Activated effector memory CD4-positive, alpha-beta T cell treated with anti-CD3 and anti-CD28 coated beads, Interleukin-2, amount 50 U/mL, for 16 hours (primary cell): Measurements from ENCODE around the gene HAP1.

Experiments used
- DNase-seq: peaks from one replicate; pipeline ENCODE4 v3.0.0-alpha.2; 2020

HAP1 gene

DNA sequence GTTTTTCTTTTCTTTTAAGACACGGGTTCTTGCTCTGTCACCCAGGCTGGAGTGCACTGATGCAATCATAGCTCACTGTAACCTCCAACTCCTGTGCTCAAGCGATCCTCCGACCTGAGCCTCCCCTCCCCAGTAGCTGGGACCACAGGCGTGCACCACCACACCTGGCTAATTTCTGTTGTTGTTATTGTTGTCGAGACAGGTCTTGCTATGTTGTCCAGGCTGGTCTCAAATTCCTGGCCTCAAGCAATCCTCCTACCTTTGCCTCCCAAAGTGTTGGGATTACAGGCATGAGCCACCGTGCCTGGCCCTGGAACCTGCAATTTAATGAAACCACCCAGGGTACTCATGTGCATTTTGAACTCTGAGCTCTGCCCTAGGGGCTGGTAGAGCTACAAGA is 27.9 kb upstream of the HAP1 start:
- no peak for DNase-seq

GRCh38 chr17:41760878-41761277 is 26.4 kb upstream of the HAP1 start:
- DNase-seq = no peak

GRCh38 chr17:41758601-41759000 is 24.2 kb upstream of the HAP1 start:
- no peak for DNase-seq

- no peak for DNase-seq
Observed at GRCh38 chr17:41754066-41754465, 19.6 kb upstream of the HAP1 start.

DNA sequence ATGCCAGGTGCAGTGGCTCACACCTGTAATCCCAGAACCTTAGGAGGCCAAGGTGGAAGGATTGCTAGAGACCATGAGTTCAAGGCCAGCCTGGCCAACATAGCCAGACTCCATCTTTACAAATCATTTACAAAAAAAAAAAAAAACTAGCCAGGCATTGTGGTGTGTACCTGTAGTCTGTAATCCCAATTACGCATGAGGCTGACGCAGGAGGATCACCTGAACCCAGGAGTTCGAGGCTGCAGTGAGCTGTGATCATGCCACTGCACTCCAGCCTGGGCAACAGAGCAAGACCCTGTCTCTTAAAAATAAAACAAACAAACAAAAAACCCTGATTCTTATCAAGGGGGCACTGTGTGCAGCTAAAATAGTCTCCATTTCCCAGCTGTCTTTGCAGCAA is 16.8 kb upstream of the HAP1 start:
- no peak for DNase-seq

GRCh38 chr17:41750862-41751261 is 16.4 kb upstream of the HAP1 start:
- no peak for DNase-seq

DNA sequence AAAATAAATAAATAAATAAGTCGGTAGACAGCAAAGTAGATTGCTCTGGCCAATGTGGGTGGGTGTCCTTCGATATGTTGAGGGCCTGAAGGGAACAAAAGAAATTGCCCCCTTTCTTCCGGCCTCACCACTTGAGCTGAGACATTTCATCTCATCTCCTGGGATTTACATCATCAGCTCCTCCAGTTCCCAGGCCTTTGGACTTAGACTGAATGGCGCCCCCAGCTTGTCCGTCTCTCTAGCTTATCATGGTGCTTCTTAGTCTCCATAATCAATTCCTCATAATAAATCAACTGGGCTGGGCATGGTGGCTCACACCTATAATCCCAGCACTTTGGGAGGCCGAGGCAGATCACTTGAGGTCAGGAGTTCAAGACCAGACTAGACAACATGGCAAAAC is 13.8 kb upstream of the HAP1 start:
- DNase-seq = no peak

DNA sequence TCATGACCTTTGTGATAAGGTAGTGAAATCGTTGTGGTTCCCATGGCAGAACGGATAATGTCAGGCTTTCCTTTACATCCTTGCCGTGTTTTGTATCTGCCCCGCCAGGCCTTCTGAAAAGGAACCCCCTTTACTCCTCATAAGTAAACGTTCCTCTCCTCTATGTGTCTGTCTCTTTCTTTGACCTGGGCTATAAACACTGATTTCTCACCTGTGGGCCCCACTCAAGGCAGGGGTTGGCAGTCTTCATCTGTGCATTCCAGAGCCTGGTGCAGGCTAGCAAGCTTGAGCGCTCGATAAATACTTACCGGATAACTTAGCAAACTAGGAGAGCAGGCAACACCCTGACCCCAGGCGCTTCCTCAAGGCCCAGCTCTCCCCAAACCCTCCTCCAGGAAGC is 7.3 kb upstream of the HAP1 start:
- DNase-seq = no peak

GRCh38 chr17:41740506-41740905 is 6.1 kb upstream of the HAP1 start:
- DNase-seq = no peak

GRCh38 chr17:41739661-41740352 is 5.4 kb upstream of the HAP1 start:
- DNase-seq = no peak

DNA sequence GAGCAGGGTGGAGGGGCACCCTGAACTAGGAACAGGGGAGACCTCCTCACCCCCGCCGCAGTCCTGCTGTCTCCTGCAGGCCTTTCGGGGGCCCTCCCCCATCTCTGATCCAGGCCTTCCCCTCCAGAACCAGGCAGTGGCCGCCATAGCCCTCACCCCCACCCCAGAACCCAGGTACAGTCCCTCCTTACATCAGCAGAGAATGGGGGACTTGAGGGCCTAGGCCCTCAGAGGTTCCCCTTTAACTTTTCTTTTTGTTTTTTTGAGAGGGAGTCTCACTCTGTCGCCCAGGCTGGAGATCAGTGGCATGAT is 4.3 kb upstream of the HAP1 start:
- no peak for DNase-seq

- peak; percentile 92 for DNase-seq
Observed at GRCh38 chr17:41738077-41738800, 3.8 kb upstream of the HAP1 start.

- DNase-seq = no peak
Observed at GRCh38 chr17:41737680-41738023, 3.2 kb upstream of the HAP1 start.

DNA sequence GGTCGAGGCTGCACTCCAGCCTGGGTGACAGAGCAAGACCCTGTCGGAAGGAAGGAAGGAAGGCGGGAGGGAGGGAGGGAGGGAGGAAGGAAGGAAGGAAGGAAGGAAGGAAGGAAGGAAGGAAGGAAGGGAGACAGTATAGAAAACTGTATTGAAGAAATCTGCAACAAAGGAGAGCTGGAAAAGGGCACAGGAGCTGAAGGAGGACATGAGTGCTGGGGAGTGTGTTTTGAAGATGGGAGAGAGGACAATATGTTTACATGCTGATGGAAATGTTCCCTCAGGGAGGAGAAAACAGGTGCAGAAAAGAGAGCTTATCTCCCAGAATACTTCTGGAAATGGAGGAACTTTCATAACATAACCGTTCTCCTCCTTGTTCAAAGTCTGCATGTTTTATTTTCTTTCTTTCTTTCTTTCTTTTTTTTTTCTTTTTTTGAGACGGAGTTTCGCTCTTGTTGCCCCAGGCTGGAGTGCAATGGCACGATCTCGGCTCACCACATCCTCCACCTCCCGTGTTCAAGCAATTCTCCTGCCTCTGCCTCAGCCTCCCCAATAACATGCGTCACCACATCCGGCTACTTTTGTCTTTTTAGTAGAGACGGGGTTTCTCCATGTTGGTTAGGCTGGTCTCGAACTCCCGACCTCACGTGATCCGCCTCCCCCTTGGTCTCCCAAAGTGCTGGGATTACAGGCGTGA is 2.7 kb upstream of the HAP1 start:
- DNase-seq = no peak

GRCh38 chr17:41735744-41736143 is 1.3 kb upstream of the HAP1 start:
- no peak for DNase-seq

GRCh38 chr17:41734949-41735313 is 488 bp upstream of the HAP1 start:
- DNase-seq = no peak

DNA sequence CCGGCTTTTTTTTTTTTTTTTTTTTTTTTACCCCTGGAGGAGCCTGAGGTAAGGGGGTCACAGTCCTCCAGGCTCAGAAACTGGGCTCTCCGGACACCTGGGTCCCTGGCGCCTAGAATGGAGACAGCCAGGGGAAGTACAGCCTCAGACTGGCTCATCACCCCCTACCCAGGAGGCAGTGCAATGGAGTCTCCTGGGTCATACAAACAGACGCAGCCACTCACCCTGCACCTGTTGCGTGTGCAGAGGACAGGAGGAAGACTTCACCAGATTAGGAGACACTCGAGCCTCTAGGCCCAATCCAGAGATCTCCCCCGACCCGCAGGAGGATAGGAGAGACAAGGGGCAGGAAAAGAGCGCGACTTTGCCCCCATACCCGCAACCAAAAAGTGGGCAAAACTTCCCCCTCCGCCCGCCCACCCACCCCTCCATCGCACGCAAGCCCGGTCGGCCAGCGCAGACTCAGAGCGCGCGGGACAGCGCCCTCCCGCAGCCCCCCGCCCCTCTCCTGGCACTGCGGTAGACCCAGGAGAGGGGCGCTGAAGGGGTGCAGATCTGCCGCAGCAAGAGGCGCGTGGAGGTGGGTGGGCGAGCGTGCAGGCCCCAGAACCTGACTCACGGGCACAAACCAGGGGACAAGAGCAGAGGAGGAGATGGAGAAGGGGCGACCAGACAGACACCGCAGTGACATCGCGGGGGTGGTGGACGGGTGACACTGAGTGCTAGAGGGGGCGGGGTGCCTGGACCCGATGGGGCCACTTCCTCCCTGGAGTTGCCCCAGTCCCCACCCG is 900 bp downstream of the HAP1 start:
- DNase-seq = no peak

- DNase-seq = no peak
Observed at GRCh38 chr17:41731836-41732235, 2.6 kb downstream of the HAP1 start.

DNA sequence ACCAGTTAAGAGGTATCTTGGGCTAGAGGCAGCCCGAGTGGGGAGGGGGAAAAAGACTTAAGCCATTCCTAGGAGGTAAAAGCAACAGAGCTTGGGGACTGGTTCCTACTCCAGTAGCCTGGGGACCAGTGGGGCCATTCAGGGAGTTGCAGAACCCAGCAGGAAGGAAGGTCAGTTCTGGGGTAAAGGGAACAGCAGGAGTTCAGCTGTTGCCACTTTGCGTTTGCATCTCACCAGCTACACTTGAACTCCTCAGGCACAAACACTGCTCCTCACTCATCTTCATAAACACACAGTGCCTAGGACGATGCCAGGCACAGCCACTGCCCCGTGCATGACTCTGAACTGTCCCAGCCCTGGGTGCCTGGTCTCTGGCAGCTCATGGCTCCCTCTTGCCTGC is 4.0 kb downstream of the HAP1 start:
- DNase-seq = no peak

- DNase-seq = no peak
Observed at GRCh38 chr17:41728056-41728455, 6.4 kb downstream of the HAP1 start.

GRCh38 chr17:41725134-41725533 is 9.3 kb downstream of the HAP1 start:
- DNase-seq = no peak

GRCh38 chr17:41724476-41725050 is 9.9 kb downstream of the HAP1 start:
- DNase-seq = no peak

DNA sequence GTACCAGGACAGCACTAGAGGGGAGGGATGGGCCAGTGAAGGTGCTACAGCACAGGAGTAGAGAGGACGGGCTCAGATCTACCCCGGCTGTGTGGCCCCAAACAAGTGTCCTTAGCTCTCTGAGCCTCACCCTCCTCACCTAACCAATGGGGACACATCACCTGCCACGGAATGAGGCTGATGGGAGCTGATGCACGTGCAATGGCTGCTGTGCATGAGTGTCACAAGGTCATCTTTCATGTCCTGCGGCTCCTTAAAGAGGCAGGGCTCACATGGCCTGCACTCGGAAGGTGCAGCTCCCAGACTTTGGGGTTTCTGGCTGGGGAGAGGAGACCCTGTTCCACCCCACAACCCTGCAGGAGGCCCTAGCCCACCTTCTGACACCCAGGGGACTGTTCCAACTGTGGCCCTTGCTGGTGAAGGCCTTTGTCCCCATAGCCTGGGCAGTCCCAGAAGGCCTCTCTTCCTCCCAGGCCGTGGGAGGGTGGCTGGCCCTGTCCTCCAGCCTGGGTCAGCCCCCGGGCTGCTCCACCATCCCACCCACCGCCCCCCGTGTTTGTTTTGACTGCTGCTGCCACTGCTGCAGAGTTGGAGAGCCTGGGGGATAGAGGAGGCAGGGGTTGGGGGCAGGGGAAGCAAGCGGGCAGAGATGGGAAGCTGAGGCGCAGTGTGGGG is 10.5 kb downstream of the HAP1 start:
- no peak for DNase-seq
